Spinal cord (tissue), 10 donors: ENCODE results near the gene GRN. TPM values are rescaled to one million over a fixed set of nuclear protein-coding genes. Genes with fewer than 3 reads are reported as not detected.
A peak's percentile ranks its signal among the peaks of the same experiment; 100 is the strongest.

Experiments used
- DNase-seq, 6 donors: peaks; one replicate each; pipeline versions ENCODE4 v3.0.0 to v3.0.0-alpha.2; 2013 to 2015; ENCODE audit warnings: low spot score in 6 of 6, low read depth in 4 of 6
- H3K27ac ChIP-seq: one replicate; pipeline ENCODE4 v1.5.1; 2013; ENCODE audit warnings: low read depth, low read length, control low read depth
- H3K27me3 ChIP-seq: one replicate; pipeline ENCODE4 v1.6.1; 2013; ENCODE audit warnings: low read length; ENCODE audit not compliant: control insufficient read depth, insufficient read depth
- H3K36me3 ChIP-seq: one replicate; pipeline ENCODE4 v1.6.1; 2013; ENCODE audit warnings: low read length; ENCODE audit not compliant: control insufficient read depth, insufficient read depth
- H3K4me1 ChIP-seq: one replicate; pipeline ENCODE4 v1.6.1; 2013; ENCODE audit warnings: low read length; ENCODE audit not compliant: control insufficient read depth, insufficient read depth
- H3K4me3 ChIP-seq: one replicate; pipeline ENCODE4 v1.5.1; 2013; ENCODE audit warnings: low read depth, low read length, control low read depth
- H3K9me3 ChIP-seq: one replicate; pipeline ENCODE4 v1.6.1; 2013; ENCODE audit warnings: low read length; ENCODE audit not compliant: control insufficient read depth, insufficient read depth
- WGBS: methylation state at CpG from one replicate; pipeline ENCODE4 v1.1.5; 2013; ENCODE audit warnings: missing lambda C conversion rate; ENCODE audit not compliant: insufficient coverage; 5-methylcytosine and 5-hydroxymethylcytosine counted together
- polyA plus RNA-seq, 2 donors: library from polyadenylated mRNA; unstranded; fragments of 120-200 nt; gene quantifications; one replicate each; pipeline ENCODE4 v1.2.1, GENCODE V29; 2013; ENCODE audit not compliant: insufficient read length in 2 of 2
- total RNA-seq, 2 donors: library from RNA; depleted of rRNA in 1 of 2; stranded (reverse); fragments of 120-200 nt in 1 of 2; fragments of >200 nt in 1 of 2; gene quantifications; one replicate each; pipeline versions ENCODE4 v1.2.3 to v1.2.4, GENCODE V29; 2013 to 2014
- donor health status: healthy.

GRN gene
- total and polyA plus RNA-seq, 4 donors: 106 to 146 (median 132) TPM

GRCh38 chr17:44310609-44311376 is 34.3 kb upstream of the GRN start:
- WGBS: 48% methylated on average over 10 of the region's 10 CpGs
- DNase-seq: no peak
- peaks cover 13% of the 10 kb centered on the region for H3K27me3 ChIP-seq
- H3K4me1 ChIP-seq: peaks cover 53% of the 10 kb centered on the region
- no peaks in the 10 kb centered on the region for H3K9me3 ChIP-seq
- H3K27ac ChIP-seq: no peak overlapping the region
- H3K4me3 ChIP-seq: no peak overlapping the region
- H3K36me3 ChIP-seq: peaks cover 49% of the 10 kb centered on the region

DNA sequence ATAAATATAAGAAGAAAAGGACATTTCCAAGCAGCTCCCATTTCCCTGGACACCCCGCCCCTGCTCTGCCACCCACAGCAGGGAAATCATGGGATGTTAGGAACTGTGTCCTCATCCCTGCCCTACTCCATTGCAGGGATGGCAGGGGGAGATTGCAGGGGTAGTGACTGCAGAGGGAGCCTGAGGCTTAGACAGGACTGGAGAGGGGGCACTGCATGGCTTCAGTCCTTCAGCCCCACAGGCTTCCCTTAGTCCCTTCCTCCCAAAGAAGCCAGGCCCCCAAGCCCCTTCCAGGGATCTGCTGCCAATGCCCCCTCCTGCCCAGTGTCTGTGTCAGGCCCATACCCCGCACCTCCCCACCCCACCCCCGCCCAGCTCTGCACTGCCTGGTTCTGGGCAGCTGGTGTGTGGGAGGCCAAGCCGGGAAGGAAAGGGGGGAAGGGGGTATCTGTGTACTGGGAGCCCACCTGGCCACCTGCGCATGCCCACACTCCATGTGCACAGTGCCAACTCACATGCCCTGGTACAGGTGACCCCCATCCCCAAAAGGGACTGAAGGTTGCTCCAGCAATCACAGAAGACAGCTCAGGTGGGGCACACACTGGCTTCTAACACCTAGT is 33.4 kb upstream of the GRN start:
- Histone ChIP-seq H3K4me3 (no peak overlapping the region), H3K36me3 (peaks cover 58% of the 10 kb centered on the region), H3K27ac (no peak overlapping the region), H3K27me3 (peaks cover 19% of the 10 kb centered on the region), H3K9me3 (no peaks in the 10 kb centered on the region), H3K4me1 (peaks cover 53% of the 10 kb centered on the region)
- WGBS: no CpG with 5 or more reads among the region's 5 CpGs
- no peak for DNase-seq

- peaks cover 24% of the 10 kb centered on the region for H3K27me3 ChIP-seq
Measured at GRCh38 chr17:44312396-44313104, 32.6 kb upstream of the GRN start.

DNA sequence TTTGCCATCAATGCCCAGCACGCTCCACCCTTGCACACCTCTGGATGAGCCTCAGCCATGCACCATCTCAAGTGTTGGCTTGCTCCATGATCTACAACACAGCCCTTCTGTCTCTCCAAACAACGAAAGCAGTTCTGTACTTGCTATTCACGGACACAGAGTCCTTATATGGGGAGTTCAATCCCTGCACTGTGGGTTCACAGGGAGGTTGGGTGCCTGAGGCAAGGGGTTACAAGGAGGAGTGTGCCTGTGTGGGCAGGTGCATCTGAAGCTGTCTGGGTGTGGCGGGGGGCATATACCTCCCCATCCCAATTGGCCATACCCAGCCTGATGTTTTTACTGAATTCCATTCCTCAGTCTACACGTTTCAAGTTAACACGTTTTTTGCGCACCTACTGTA is 31.1 kb upstream of the GRN start:
- Histone ChIP-seq H3K27me3 (peaks cover 24% of the 10 kb centered on the region), H3K36me3 (peaks cover 77% of the 10 kb centered on the region), H3K4me1 (peaks cover 40% of the 10 kb centered on the region), H3K27ac (no peak overlapping the region), H3K4me3 (no peak overlapping the region), H3K9me3 (no peaks in the 10 kb centered on the region)
- 78% methylated on average over 1 of the region's 7 CpGs for WGBS
- DNase-seq: no peak

More at GRCh38 chr17:44312396-44313104, 32.6 kb upstream of the GRN start:
- Histone ChIP-seq H3K4me3 (no peak overlapping the region), H3K4me1 (peaks cover 48% of the 10 kb centered on the region), H3K36me3 (peaks cover 62% of the 10 kb centered on the region), H3K9me3 (no peaks in the 10 kb centered on the region), H3K27ac (no peak overlapping the region)
- WGBS: 78% methylated on average over 7 of the region's 17 CpGs
- no peak for DNase-seq

DNA sequence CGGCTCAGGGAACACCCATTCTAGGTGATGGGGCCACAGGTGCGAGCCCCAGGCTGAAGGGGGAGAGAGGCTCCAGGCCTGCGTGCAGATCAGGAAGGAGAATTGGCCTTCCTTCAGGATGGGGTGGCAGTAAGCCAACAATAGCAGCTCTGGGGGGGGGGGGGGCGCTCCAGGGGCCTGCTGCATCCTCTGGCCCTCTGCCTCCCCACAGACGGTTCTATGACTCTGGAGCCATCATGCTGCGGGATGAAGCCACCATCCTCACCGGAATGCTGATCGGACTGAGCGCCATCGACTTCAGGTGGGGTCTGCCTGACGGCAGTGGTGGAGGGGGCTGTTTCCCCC is 30.6 kb upstream of the GRN start:
- Histone ChIP-seq H3K27me3 (peaks cover 24% of the 10 kb centered on the region), H3K4me1 (peaks cover 35% of the 10 kb centered on the region), H3K4me3 (no peak overlapping the region), H3K36me3 (peaks cover 82% of the 10 kb centered on the region), H3K9me3 (no peaks in the 10 kb centered on the region), H3K27ac (no peak overlapping the region)
- 57% methylated on average over 1 of the region's 11 CpGs for WGBS
- no peak for DNase-seq

DNA sequence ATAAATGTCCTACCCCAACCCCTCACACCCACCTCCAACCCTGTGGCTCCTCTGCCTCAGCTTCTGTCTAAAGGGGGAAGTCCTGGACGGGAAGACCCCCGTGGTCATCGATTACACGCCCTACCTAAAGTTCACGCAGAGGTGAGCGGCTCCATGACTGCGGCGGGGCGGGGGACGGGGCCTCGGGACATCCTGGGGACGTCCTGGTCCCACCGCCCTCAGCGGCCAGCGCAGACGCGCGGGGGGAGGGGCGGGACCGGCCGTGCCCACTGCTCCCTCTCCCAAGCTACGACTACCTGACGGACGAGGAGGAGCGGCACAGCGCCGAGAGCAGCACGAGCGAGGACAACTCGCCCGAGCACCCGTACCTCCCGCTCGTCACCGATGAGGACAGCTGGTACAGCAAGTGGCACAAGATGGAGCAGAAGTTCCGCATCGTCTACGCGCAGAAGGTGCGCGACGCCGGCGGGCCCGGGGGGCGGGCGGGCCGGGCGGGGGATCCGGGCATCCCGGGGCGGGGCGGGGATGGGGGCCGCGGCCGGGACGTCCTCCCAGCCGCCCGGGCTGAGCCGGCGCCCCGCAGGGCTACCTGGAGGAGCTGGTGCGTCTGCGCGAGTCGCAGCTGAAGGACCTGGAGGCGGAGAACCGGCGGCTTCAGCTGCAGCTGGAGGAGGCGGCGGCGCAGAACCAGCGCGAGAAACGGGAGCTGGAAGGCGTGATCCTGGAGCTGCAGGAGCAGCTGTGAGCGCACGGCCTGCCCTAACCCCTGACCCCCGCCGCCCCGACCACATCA is 30.0 kb upstream of the GRN start:
- Histone ChIP-seq H3K4me1 (peaks cover 30% of the 10 kb centered on the region), H3K27ac (no peak overlapping the region), H3K36me3 (peaks cover 84% of the 10 kb centered on the region), H3K27me3 (peaks cover 24% of the 10 kb centered on the region), H3K4me3 (no peak overlapping the region), H3K9me3 (no peaks in the 10 kb centered on the region)
- DNase-seq: peak in 2 of 6 donors; percentile 56 to 61
- 13% methylated on average over 76 of the region's 81 CpGs for WGBS

DNA sequence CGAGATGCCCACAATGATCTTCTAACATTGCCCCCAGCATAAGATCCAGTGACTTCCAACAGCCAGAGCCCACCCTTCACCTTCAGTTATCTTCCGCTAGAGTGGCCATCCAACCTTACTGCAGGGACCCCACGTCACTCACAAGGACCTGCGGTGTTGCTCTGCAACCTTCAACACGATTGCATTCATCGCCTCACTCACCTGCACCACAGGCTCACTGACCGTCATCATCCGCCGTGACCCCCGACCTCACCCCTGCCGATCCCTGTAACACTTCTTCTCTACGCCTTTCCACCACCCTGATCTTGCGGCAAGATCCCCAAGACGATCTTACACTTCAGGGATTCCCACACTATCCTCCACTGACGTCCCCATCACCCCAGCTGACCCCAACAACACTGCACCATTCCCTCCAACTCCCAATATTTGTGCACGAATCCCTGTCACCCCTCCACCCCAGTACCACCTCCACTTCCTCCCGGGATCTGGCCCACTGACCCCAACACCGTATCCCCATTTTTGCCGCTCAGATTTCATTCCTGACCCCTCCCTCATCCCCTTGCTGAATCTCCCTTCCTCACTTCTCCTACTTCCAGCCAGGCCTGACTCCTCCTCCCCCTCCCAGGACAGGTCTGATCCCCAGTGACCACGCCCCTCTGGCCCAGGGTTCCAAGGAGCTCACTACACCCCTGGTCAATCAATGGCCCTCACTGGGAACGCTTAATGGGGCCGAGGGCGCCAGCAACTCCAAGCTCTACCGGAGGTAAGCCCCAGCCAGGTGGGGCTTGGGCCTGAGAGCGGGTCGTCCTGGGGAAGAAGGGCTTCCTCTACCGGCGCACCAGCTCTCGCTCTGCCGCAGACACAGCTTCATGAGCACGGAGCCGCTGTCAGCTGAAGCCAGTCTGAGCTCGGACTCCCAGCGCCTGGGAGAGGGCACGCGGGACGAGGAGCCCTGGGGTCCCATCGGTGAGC is 29.1 kb upstream of the GRN start:
- WGBS: 29% methylated on average over 38 of the region's 38 CpGs
- Histone ChIP-seq H3K4me1 (peaks cover 20% of the 10 kb centered on the region), H3K27ac (no peak overlapping the region), H3K27me3 (peaks cover 24% of the 10 kb centered on the region), H3K36me3 (peaks cover 86% of the 10 kb centered on the region), H3K4me3 (no peak overlapping the region), H3K9me3 (no peaks in the 10 kb centered on the region)
- DNase-seq: no peak

GRCh38 chr17:44317545-44317944 is 27.6 kb upstream of the GRN start:
- H3K27me3 ChIP-seq: peaks cover 24% of the 10 kb centered on the region
- WGBS: 93% methylated on average over 3 of the region's 6 CpGs
- no peaks in the 10 kb centered on the region for H3K9me3 ChIP-seq
- no peak overlapping the region for H3K4me3 ChIP-seq
- no peak overlapping the region for H3K27ac ChIP-seq
- no peak for DNase-seq
- H3K4me1 ChIP-seq: peaks cover 13% of the 10 kb centered on the region
- H3K36me3 ChIP-seq: peaks cover 94% of the 10 kb centered on the region
